Esophagus muscularis mucosa (tissue), 3 donors: ENCODE measurements around the gene ENTREP3.

Experiments
- POLR2AphosphoS5 ChIP-seq, 2 donors: sonication (generic); formaldehyde crosslinking; IDR thresholded peaks; one replicate each; pipeline ENCODE4 v1.6.1; 2017; ENCODE audit warnings: antibody characterized with exemption in 2 of 2
- TF ChIP-seq, protein P1 (sequence below), 3 experiments: fragments of 200-600 bp in 2 of 3; fragments of 450-650 bp in 1 of 3; sonication (generic) in 2 of 3; IDR thresholded peaks; one replicate each; pipeline ENCODE4 v1.5.1; 2017 to 2019; ENCODE audit warnings: antibody characterized with exemption in 3 of 3, mild to moderate bottlenecking in 2 of 3, moderate library complexity in 1 of 3

DNA sequence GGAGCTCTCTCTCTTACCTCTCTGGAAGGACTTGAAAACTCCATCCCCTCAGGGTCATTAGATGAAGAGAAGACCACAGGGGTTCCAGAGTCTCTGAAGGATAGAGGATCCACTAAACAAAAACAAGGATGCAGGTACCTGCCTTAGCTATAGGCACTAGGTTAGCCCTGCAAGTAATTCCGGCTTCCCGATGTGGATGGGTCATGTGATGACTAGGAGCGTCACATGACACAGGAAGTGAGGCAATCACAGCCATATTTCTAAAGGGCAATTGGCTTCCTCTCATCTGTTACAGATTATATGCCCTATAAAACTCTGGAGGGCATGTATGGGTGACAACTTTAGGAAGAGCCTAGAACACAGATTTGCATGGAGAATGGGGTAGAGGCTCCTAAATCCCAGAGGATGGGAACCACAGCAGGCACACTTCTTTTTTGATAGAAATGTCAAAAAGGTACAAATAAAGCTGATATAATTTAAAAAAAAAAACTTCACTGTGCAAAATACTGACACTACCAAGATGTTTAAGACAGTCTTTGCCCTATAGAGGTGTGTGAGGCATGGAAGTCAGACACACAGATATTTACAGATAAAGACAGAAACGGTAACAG lies 14.1 kb downstream of the ENTREP3 start:
- TF ChIP-seq, protein P1, sequence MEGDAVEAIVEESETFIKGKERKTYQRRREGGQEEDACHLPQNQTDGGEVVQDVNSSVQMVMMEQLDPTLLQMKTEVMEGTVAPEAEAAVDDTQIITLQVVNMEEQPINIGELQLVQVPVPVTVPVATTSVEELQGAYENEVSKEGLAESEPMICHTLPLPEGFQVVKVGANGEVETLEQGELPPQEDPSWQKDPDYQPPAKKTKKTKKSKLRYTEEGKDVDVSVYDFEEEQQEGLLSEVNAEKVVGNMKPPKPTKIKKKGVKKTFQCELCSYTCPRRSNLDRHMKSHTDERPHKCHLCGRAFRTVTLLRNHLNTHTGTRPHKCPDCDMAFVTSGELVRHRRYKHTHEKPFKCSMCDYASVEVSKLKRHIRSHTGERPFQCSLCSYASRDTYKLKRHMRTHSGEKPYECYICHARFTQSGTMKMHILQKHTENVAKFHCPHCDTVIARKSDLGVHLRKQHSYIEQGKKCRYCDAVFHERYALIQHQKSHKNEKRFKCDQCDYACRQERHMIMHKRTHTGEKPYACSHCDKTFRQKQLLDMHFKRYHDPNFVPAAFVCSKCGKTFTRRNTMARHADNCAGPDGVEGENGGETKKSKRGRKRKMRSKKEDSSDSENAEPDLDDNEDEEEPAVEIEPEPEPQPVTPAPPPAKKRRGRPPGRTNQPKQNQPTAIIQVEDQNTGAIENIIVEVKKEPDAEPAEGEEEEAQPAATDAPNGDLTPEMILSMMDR (IDR thresholded peaks at IDR 0.05): peak in 1 of 3 experiments; percentile 9
- TF ChIP-seq POLR2AphosphoS5 (IDR thresholded peaks at IDR 0.05): peak; percentile 41 to 86
